Activated T-cell treated with anti-CD3 and anti-CD28 coated beads for 24 hours (primary cell): ENCODE data around the gene ANTXR1.

ENCODE experiments used
- DNase-seq: peaks from one replicate; pipeline ENCODE4 v3.0.0-alpha.2; 2020; ENCODE audit warnings: low read depth

ANTXR1 gene

DNA sequence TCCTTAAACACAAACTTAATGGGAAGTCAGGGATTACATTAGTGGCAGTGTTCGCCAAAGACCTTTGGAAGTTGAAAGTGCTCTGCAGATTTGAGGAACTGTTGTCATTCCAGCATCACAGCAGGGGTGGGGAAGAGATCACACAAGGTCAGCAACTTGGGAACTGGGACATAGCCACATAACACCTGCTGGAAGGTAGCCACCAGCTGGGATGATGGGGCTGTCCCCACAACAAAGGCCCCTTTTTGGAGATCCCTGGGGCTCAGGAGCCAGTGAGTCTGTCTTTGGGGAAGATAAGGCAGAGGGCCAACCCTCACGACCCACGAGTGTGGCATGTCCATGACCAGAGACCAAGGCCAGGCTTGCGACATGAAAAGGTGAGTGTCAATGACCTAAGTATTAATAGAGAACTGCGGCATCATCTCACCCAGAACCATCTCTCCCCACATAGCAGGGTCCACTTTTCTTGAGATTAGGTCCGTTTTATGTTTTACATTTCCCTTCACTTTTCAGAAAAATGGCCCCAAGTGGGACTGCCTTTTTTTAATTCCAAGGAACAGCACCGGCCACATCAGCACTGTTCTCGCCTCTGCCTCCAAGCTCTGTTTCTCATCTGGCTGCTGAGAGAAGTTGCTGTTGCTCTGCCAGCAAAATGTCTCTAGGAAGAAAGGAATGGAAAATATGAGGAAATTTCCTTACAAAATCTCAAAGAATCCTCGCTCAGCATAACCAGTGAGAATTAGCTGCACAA lies 267.1 kb downstream of the ANTXR1 start:
- DNase-seq: no peak

DNA sequence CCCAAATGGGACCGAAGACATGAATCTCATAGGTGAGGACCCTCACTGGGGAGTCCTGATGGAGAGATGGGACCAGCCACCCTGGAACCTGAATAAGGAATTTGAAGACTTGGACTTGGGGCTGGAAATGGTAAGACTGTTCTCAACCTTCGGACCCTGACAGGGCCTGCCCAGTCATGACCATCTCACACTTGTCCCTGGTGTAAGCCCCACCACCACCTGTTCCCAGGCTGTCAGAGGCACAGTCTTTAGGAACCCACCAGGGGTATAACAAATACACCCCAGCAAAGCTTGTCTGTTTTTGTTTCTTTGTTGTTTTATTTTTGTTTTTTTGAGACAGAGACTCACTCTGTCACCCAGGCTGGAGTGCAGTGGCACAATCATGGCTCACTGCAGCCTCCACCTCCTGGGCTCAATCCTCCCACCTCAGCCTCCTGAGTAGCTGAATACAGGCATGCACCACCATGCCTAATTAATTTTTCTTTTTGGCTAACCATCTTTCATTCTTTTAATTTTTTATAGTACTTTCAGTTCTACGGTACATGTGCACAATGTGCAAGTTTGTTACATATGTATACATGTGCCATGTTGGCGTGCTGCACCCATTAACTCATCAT lies 267.9 kb downstream of the ANTXR1 start:
- DNase-seq: no peak

DNA sequence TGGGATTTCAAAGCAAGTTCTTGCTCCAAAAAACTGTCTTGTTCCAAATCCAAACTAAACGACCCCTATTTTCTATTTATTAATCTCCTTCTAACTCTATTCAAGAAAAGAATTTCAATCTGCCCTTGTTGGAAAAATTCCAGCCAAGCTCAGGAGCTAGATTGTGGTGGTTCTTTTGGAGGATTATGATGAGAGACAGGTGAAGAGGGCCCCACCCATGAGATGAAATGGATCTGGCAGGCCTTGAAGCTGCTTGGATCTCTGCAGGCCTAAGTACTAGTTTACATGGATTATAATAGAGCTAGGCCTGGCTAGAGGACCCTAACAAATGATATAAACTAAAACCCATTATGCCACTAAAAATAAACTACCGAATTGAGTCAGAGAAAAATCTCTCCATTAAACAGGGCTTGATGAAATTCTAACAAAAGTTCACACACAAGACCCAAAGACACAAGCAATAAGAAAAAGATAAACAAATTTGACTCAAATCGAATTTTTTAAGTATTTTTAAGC lies 272.5 kb downstream of the ANTXR1 start:
- no peak for DNase-seq

DNA sequence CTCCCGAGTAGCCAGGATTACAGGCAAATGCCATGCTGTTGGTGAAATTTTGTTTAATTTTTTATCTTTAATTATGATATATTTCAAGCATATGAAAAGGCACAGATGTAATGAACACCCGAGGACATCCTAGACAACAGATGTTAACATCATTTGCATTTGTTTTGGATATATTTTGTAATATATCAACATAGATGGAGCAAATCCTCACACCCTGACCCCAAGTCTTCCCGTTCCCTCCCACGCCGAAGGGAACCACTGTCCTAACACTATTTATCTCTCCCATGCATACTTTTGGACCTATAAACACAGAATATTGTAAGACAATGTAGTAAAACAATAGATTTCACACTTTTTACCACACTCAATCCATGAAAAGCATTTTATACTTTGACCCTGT lies 274.6 kb downstream of the ANTXR1 start:
- DNase-seq: no peak

DNA sequence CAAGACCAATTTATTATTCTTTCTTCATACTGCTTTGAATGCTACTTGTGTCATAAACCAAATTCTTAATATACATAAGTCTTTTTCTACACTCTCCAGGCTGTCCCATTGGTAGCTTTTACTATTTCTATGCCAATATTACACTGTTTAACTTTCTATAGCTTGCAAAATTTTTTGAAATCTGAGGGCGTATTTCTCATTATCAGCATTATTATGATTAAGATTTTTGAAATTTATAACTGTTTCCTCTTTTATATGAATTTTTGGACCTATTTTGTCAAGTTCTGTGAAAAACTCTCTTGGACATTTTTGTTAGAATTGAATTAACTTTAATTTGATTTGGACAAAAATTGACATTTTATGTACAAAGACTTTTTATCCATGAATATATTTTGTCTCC lies 275.4 kb downstream of the ANTXR1 start:
- no peak for DNase-seq

DNA sequence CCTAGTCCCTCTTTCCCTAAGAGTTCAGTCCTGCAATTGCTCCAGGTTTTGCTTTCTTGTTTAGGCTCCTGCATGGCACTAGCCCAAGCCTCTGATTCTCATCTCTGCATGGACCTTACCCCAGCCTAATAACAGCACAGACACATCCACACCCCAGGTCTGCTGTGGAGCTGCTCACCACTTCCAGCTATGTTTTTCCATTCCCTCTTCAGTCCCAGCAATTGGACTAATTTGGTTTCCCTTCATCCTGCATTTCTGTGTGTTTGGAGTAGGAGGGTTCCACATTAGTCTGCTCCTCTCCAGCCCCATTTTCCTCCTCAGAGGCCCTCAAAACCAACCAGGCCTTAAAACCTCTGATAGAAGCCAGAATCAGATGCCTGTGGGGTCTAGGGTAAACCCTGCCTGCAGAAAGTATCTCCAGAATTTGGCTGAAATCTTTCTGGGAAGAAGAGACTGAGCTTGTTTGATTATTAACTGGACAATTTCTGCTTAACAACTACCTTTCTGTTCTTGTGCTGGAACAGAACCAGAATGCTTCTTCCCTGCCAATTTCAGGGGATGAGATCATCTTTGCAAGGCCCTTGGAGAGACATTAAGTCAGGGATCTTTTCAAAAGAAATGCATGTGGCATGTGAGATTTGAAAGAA lies 278.1 kb downstream of the ANTXR1 start:
- DNase-seq: no peak

DNA sequence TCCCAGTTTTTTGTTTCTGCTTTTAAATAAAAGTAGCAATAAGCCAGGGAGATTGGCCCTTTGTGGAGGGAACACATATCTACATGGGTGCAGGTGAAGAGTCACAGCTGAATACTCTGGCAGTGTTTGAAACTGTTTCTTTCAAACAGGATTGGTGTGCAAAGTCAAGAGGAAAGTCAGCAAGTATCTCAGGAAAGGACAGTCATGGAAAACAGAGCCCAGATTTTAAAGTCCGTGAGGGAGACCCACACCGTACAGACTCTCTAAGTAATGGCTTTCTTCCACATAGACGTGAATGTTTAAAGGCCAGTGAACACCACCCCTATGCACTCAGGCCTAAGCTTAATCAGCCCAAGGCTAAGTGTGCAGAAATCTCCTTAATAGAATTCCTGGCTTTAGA lies 278.7 kb downstream of the ANTXR1 start:
- no peak for DNase-seq

DNA sequence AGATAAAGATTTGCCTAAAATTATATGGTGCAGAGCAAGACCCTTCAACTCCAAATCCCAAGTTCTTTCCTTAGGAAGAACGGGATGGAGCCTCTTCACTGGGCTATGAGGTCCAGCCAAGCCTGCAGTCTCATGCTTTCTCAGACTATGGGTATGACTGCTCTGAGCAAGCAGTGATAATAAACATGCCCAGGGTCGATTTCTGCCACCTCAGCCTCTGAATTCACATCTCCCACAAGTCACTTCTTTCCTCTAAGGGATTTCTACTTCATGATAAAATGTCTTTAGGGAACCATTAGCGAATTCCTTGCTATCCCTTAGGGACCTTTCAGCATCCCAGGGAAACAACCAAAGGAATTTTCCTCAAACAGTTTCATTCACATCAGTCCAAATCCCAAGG lies 279.3 kb downstream of the ANTXR1 start:
- DNase-seq: no peak

DNA sequence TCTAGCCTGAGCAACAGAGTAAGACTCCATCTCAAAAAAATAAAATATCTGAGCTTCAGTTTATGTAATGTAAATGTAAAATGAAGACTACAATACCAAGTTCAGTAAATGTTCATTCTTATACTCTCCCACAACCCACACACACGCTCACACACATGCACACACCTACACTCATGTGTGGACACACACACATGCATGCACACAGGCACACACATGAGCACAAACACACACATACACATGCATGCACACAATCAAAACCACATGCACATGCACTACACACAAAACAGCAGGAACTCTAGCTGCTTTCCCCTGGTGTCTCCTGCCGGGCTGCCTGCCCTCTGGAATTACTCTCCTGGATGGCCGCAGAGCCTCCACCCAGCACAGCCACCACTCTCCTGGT lies 283.4 kb downstream of the ANTXR1 start:
- DNase-seq: no peak

DNA sequence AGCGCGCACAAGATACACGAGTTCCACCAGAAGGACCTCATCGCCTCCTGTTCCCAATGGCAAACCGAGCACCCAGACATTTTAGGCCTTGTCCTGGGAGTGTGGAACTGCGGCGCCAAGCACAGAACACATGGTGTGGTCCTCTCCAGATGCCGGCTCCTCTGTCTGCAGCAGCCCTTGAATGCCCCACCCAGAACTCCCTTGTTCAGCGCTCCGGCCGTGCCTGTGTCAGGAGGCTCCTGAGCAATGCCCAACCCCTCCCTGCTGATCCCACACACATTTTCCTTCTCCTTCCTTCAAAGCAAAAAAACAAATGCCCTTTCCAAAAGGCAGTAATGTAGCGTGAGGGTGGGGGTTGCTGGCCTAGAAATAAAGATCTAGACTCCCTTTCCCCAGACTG lies 284.2 kb downstream of the ANTXR1 start:
- DNase-seq: no peak

DNA sequence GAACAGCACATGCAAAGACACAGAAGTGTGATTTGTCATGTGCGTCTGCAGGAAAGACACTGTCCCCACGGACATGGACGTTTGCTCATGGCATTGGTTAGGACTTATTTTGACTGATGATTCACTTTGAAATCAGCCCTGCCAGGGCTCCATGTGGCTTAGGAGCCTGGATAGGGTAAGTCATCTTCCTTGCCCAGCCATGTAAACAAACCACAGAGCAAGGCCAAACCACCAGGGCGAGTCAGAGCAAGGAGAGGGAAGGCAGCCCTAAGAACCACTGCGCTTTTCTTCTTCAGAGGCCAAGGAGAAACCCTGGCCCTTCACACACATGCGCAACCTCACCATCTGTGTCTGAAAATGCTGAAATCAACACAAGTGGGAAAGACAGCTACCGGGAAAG lies 285.3 kb downstream of the ANTXR1 start:
- DNase-seq: no peak

DNA sequence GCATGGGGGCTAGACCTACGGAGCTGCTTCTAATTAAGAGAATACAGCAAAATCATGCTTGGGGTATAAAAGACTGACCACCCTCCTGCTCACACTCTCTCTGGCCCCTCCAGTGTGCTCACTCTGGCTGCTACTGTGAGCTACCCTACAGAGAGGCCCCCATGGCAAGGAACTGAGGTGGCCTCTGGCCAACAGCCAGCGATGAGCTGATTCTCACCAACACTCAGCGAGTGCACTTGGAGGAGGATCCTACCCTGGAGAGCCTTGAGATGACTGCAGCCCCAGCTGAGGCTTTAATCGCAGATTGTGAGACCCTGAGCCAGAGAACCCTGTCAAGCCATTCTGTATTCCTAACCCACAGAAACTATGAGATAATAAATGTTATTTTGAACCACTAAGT lies 285.9 kb downstream of the ANTXR1 start:
- no peak for DNase-seq
